Endothelial cell of umbilical vein (primary cell): ENCODE data around the gene SEC61G. TPM values are rescaled to one million over a fixed set of nuclear protein-coding genes. Genes with fewer than 3 reads are reported as not detected.

Source experiments
- BruUV-seq: library from RNA; stranded (reverse); fragments of 400-500 nt; replicated peaks from 2 replicates; lab custom pipeline; 2021; lab: Mats Ljungman, UMichigan
- CTCF ChIA-PET: fragments of 300-600, 350-600 bp; sonication (Branson Sonifier 250); formaldehyde crosslinking; loops from one replicate; lab custom pipeline; 2021; ENCODE audit warnings: antibody characterized with exemption, inconsistent platforms; lab: Charles Lee
- POLR2A ChIA-PET: fragments of 300-600, 350-600 bp; sonication (Branson Sonifier 250); formaldehyde crosslinking; loops from one replicate; lab custom pipeline; 2021; ENCODE audit warnings: antibody characterized with exemption, inconsistent platforms; lab: Charles Lee
- DNase-seq: peaks from one replicate; pipeline ENCODE4 v3.0.0-alpha.2; 2011; ENCODE audit warnings: low read depth, low spot score
- FAIRE-seq: peaks from 2 replicates; lab custom pipeline; 2011; peaks lifted over from hg19 to GRCh38; lab: Jason Lieb, UNC
- H2AFZ ChIP-seq: 2 replicates; pipeline ENCODE4 v1.6.0; 2012; ENCODE audit warnings: low read depth, low read length, control low read depth, inconsistent platforms
- H3K27ac ChIP-seq: 2 replicates; pipeline ENCODE4 v1.5.1; 2011; ENCODE audit warnings: low read depth, mild to moderate bottlenecking, control low read depth, low read length, moderate library complexity; ENCODE audit not compliant: insufficient read depth
- H3K27me3 ChIP-seq, 2 experiments: 2 replicates each; pipeline versions ENCODE4 v1.6.0 to v1.6.1; 2011; ENCODE audit warnings: low read length in 2 of 2, mixed read lengths in 1 of 2; ENCODE audit not compliant: control insufficient read depth in 2 of 2, insufficient read depth in 2 of 2
- H3K36me3 ChIP-seq, 2 experiments: 2 replicates in 1 of 2; 3 replicates in 1 of 2; pipeline ENCODE4 v1.5.1; 2011; ENCODE audit warnings: low read length in 2 of 2, mild to moderate bottlenecking in 1 of 2, moderate library complexity in 1 of 2; ENCODE audit not compliant: control insufficient read depth in 2 of 2, insufficient read depth in 2 of 2; ENCODE audit errors: extremely low read depth in 1 of 2
- H3K4me1 ChIP-seq: 3 replicates; pipeline ENCODE4 v1.5.1; 2011; ENCODE audit warnings: mild to moderate bottlenecking, low read length; ENCODE audit not compliant: control insufficient read depth, insufficient read depth; ENCODE audit errors: extremely low read depth
- H3K4me2 ChIP-seq: 2 replicates; pipeline ENCODE4 v1.6.1; 2011; ENCODE audit warnings: low read length, control low read depth, mixed read lengths; ENCODE audit not compliant: insufficient read depth
- H3K4me3 ChIP-seq, 3 experiments: fragments of 200-600 bp in 1 of 3; sonication (generic), shearing (Covaris generic) in 1 of 3; replicated peaks in 1 of 3; 2 replicates each; pipeline ENCODE4 v1.5.1; 2011 to 2016; ENCODE audit warnings: control low read depth in 3 of 3, low read length in 3 of 3, mild to moderate bottlenecking in 2 of 3, inconsistent platforms in 1 of 3, low read depth in 1 of 3, moderate library complexity in 1 of 3; ENCODE audit not compliant: insufficient read depth in 1 of 3
- H3K79me2 ChIP-seq: 2 replicates; pipeline ENCODE4 v1.6.0; 2012; ENCODE audit warnings: low read length, inconsistent platforms; ENCODE audit not compliant: control insufficient read depth, insufficient read depth
- H3K9ac ChIP-seq: replicated peaks from 2 replicates; pipeline ENCODE3; 2011; ENCODE audit warnings: low read length, control low read depth; ENCODE audit not compliant: insufficient read depth; ENCODE audit errors: extremely low read depth
- H3K9me1 ChIP-seq: replicated peaks from 3 replicates; pipeline ENCODE4 v1.6.0; 2011; ENCODE audit warnings: mild to moderate bottlenecking, low read length; ENCODE audit not compliant: control insufficient read depth, insufficient read depth; ENCODE audit errors: extremely low read depth
- H3K9me3 ChIP-seq: replicated peaks from 2 replicates; pipeline ENCODE4 v1.5.1; 2012; ENCODE audit warnings: low read length, inconsistent platforms; ENCODE audit not compliant: control insufficient read depth, insufficient read depth
- H4K20me1 ChIP-seq: replicated peaks from 2 replicates; pipeline ENCODE3; 2011; ENCODE audit warnings: mild to moderate bottlenecking, low read length; ENCODE audit not compliant: control insufficient read depth, insufficient read depth; ENCODE audit errors: extremely low read depth
- CTCF ChIP-seq, 2 donors: IDR thresholded peaks; 1 replicate in 1 of 2; 2 replicates in 1 of 2; pipeline ENCODE4 v1.5.1; 2011; ENCODE audit warnings: low read length in 2 of 2, mild to moderate bottlenecking in 2 of 2, moderate library complexity in 2 of 2, control low read depth in 1 of 2, inconsistent platforms in 1 of 2, low read depth in 1 of 2; ENCODE audit not compliant: insufficient read depth in 1 of 2; ENCODE audit errors: extremely low read depth in 1 of 2
- EZH2 ChIP-seq: IDR thresholded peaks from 2 replicates; pipeline ENCODE4 v1.6.1; 2012; ENCODE audit warnings: borderline replicate concordance, low read depth, mild to moderate bottlenecking, moderate library complexity, low read length, inconsistent platforms; ENCODE audit not compliant: severe bottlenecking
- FOS ChIP-seq: IDR thresholded peaks from 2 replicates; pipeline ENCODE4 v1.6.1; 2011; ENCODE audit warnings: mild to moderate bottlenecking, low read length, moderate library complexity, borderline replicate concordance; ENCODE audit not compliant: insufficient read depth
- GATA2 ChIP-seq: IDR thresholded peaks from 2 replicates; pipeline ENCODE4 v1.7.0; 2011; ENCODE audit warnings: low read depth, mild to moderate bottlenecking, moderate library complexity, mixed read lengths, low read length; ENCODE audit not compliant: insufficient read length, insufficient read depth
- JUN ChIP-seq: IDR thresholded peaks from 2 replicates; pipeline ENCODE4 v1.6.1; 2011; ENCODE audit warnings: borderline replicate concordance, low read depth; ENCODE audit not compliant: insufficient read length, insufficient read depth
- MYC ChIP-seq: IDR thresholded peaks from one replicate; pipeline ENCODE4 v1.6.1; 2011; ENCODE audit warnings: mild to moderate bottlenecking, low read depth, low read length
- POLR2A ChIP-seq: IDR thresholded peaks from 2 replicates; pipeline ENCODE4 v1.6.1; 2012; ENCODE audit warnings: low read depth, mild to moderate bottlenecking, control low read depth, low read length
- POLR2AphosphoS5 ChIP-seq: IDR thresholded peaks from 2 replicates; pipeline ENCODE4 v1.6.1; 2012; ENCODE audit warnings: low read depth, mild to moderate bottlenecking, control low read depth, low read length, moderate library complexity; ENCODE audit not compliant: insufficient read depth
- dilution Hi-C: fragments of 300-500 bp; cut with MboI; formaldehyde crosslinking; loops from one replicate; pipeline ENCODE4 v1.15.0; 2019; ENCODE audit warnings: low sequenced_read_pairs; ENCODE audit not compliant: extremely low pct_ligation_motif_present
- intact Hi-C: fragments of 100-400 bp; cut with micrococcal nuclease; formaldehyde crosslinking; loops from one replicate; pipeline ENCODE4 v1.10.0; 2022
- polyA plus RNA-seq, 4 experiments: library from polyadenylated mRNA; depleted of rRNA in 3 of 4; stranded (reverse) in 3 of 4; unstranded in 1 of 4; fragments of >200 nt; gene quantifications; 2 replicates each; pipeline versions ENCODE4 v1.2.1 to v1.2.3, GENCODE V29; 2011 to 2012; ENCODE audit warnings: missing spikeins in 1 of 4
- total RNA-seq: library from RNA; stranded (reverse); gene quantifications from 2 replicates; pipeline ENCODE4 v1.2.3, GENCODE V29; 2021
- TF ChIP-seq, protein P1 (sequence below): IDR thresholded peaks from 2 replicates; pipeline ENCODE4 v1.6.1; 2011; ENCODE audit not compliant: insufficient read depth, insufficient read length

Gene SEC61G
- total and polyA plus RNA-seq, 2 donors (not counting 3 experiments of a cell fraction or from before 2014, with no cell fraction given): 201 to 401 TPM

- CTCF ChIA-PET: interaction anchor here (1.4 to 19.4 kb wide), 3 partner anchors 10 to 475 kb away, joined by 3 to 385 read pairs (median 4); no protein-coding TSS in a partner anchor
- no peaks in the 10 kb centered on the region for H3K79me2 ChIP-seq
- POLR2A ChIA-PET: no interaction called here
- H3K36me3 ChIP-seq: no peaks in the 10 kb centered on the region
- no peak overlapping the region for H3K27ac ChIP-seq
- H3K9me1 ChIP-seq: no peaks in the 10 kb centered on the region
- FAIRE-seq (no peak), DNase-seq (no peak)
- BruUV-seq: no TSS peak
- no peak overlapping the region for H3K4me3 ChIP-seq
- H2AFZ ChIP-seq: no peak overlapping the region
- no peak for TF ChIP-seq POLR2A
- no peak for TF ChIP-seq MYC
- no peak for TF ChIP-seq EZH2
- no peak for TF ChIP-seq GATA2
- TF ChIP-seq FOS: no peak
- no peak for TF ChIP-seq CTCF (IDR thresholded peaks at IDR 0.05; ENCODE audit: extremely low read depth in 1 of 2, insufficient read depth in 1 of 2, low read depth in 1 of 2, low read length in 2 of 2)
- TF ChIP-seq POLR2AphosphoS5: no peak
- TF ChIP-seq, protein P1, sequence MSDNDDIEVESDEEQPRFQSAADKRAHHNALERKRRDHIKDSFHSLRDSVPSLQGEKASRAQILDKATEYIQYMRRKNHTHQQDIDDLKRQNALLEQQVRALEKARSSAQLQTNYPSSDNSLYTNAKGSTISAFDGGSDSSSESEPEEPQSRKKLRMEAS: no peak
- no peak for TF ChIP-seq JUN
- H3K27me3 ChIP-seq: peaks cover 0 to 3% of the 10 kb centered on the region in 2 experiments
- H3K4me1 ChIP-seq: peaks cover 1% of the 10 kb centered on the region
- intact Hi-C loops: no loop called here
- no peak overlapping the region for H3K9ac ChIP-seq
- H4K20me1 ChIP-seq: no peaks in the 10 kb centered on the region
- dilution Hi-C loops: loop anchor here (10.0 kb wide), 1 partner anchor 476 kb away; no protein-coding TSS in a partner anchor
- no peak overlapping the region for H3K4me2 ChIP-seq
- no peaks in the 10 kb centered on the region for H3K9me3 ChIP-seq
These were observed 19.9 kb upstream of the SEC61G start for GRCh38 chr7:54778696-54779540.
